ENCODE results near the gene KCTD16. TPM values are rescaled to one million over a fixed set of nuclear protein-coding genes. Genes with fewer than 3 reads are reported as not detected.

The KCTD16 gene
- total RNA-seq, 4 donors from 2014 or later = under 0.01 to 0.19 (median 0.17) TPM; not detected in 1

- TF ChIP-seq CTCF (IDR thresholded peaks at IDR 0.05; ENCODE audit: low read depth) = no peak
Observed at GRCh38 chr5:144166696-144167095, 4.0 kb upstream of the KCTD16 start.

- TF ChIP-seq CTCF (IDR thresholded peaks at IDR 0.05; ENCODE audit: low read depth) = no peak
Observed at GRCh38 chr5:144167998-144168397, 2.7 kb upstream of the KCTD16 start.

- TF ChIP-seq CTCF (IDR thresholded peaks at IDR 0.05; ENCODE audit: low read depth) = no peak
Observed at GRCh38 chr5:144169904-144170275, 783 bp upstream of the KCTD16 start.

- no peak for TF ChIP-seq CTCF (IDR thresholded peaks at IDR 0.05; ENCODE audit: low read depth)
Observed at GRCh38 chr5:144173766-144174165, 3.1 kb downstream of the KCTD16 start.

GRCh38 chr5:144177548-144177947, 6.9 kb downstream of the KCTD16 start:
- no peak for TF ChIP-seq CTCF (IDR thresholded peaks at IDR 0.05; ENCODE audit: low read depth)

- no peak for TF ChIP-seq CTCF (IDR thresholded peaks at IDR 0.05; ENCODE audit: low read depth)
Observed at GRCh38 chr5:144179226-144179625, 8.6 kb downstream of the KCTD16 start.

GRCh38 chr5:144183254-144183889, 12.7 kb downstream of the KCTD16 start:
- TF ChIP-seq CTCF (IDR thresholded peaks at IDR 0.05; ENCODE audit: low read depth) = no peak

Data from subcutaneous adipose tissue (tissue), 4 donors.